ENCODE measurements around the gene TIAM2.
A peak's percentile ranks its signal among the peaks of the same experiment; 100 is the strongest.
"Not testable (repeated sequence)": the region's sequence is repeated elsewhere in the genome, so short reads cannot be mapped to it uniquely, and the experiment has no call there.

Gene TIAM2

GRCh38 chr6:155183095-155183494 is 188.0 kb downstream of the TIAM2 start:
- H3K27ac ChIP-seq (replicated peaks), result no peak overlapping the region

GRCh38 chr6:155185041-155185440 is 189.9 kb downstream of the TIAM2 start:
- H3K27me3 ChIP-seq (ENCODE audit: insufficient read depth, poor library complexity, severe bottlenecking); H3K4me3 ChIP-seq (replicated peaks; ENCODE audit: insufficient read depth, low read length); H3K27ac ChIP-seq (replicated peaks): not testable (repeated sequence)
- DNase-seq (ENCODE audit: low read depth in 1 of 2, low spot score in 1 of 2), result peak in 1 of 2 experiments; percentile 8

More at GRCh38 chr6:155183095-155183494, 188.0 kb downstream of the TIAM2 start:
- H3K4me3 ChIP-seq (replicated peaks; ENCODE audit: insufficient read depth, low read length), result no peak overlapping the region
- no peaks in the 10 kb centered on the region for H3K27me3 ChIP-seq (ENCODE audit: insufficient read depth, poor library complexity, severe bottlenecking)
- no peak for TF ChIP-seq CTCF (IDR thresholded peaks at IDR 0.05; ENCODE audit: insufficient read depth, low read length)
- no peak for DNase-seq (ENCODE audit: low read depth in 1 of 2, low spot score in 1 of 2)

- no peak for TF ChIP-seq REST (IDR thresholded peaks at IDR 0.05; ENCODE audit: insufficient replicate concordance, low read depth)
- no peak for TF ChIP-seq GABPA (IDR thresholded peaks at IDR 0.05; ENCODE audit: low read depth)
- no peak for TF ChIP-seq CTCF (IDR thresholded peaks at IDR 0.05; ENCODE audit: insufficient read depth, low read length)
- TF ChIP-seq POLR2AphosphoS5 (IDR thresholded peaks at IDR 0.05; ENCODE audit: low read depth), result no peak
- no peak for TF ChIP-seq SPI1 (IDR thresholded peaks at IDR 0.05; ENCODE audit: borderline replicate concordance, low read depth)
- no peak for DNase-seq (ENCODE audit: low read depth in 1 of 2, low spot score in 1 of 2)
- Histone ChIP-seq H3K27me3 (ENCODE audit: insufficient read depth, poor library complexity, severe bottlenecking) (no peaks in the 10 kb centered on the region), H3K27ac (replicated peaks) (no peak overlapping the region), H3K4me3 (replicated peaks; ENCODE audit: insufficient read depth, low read length) (no peak overlapping the region)
Measured at GRCh38 chr6:155185544-155185943, 190.4 kb downstream of the TIAM2 start.

GRCh38 chr6:155186052-155186658 is 191.0 kb downstream of the TIAM2 start:
- Histone ChIP-seq H3K27me3 (ENCODE audit: insufficient read depth, poor library complexity, severe bottlenecking) (no peaks in the 10 kb centered on the region), H3K4me3 (replicated peaks; ENCODE audit: insufficient read depth, low read length) (no peak overlapping the region), H3K27ac (replicated peaks) (no peak overlapping the region)
- TF ChIP-seq GABPA (IDR thresholded peaks at IDR 0.05; ENCODE audit: low read depth) (no peak), POLR2AphosphoS5 (IDR thresholded peaks at IDR 0.05; ENCODE audit: low read depth) (no peak), SPI1 (IDR thresholded peaks at IDR 0.05; ENCODE audit: borderline replicate concordance, low read depth) (no peak), REST (IDR thresholded peaks at IDR 0.05; ENCODE audit: insufficient replicate concordance, low read depth) (no peak), CTCF (IDR thresholded peaks at IDR 0.05; ENCODE audit: insufficient read depth, low read length) (no peak)
- no peak for DNase-seq (ENCODE audit: low read depth in 1 of 2, low spot score in 1 of 2)
